ENCODE measurements around the gene MAPK8IP1.

Gene MAPK8IP1

DNA sequence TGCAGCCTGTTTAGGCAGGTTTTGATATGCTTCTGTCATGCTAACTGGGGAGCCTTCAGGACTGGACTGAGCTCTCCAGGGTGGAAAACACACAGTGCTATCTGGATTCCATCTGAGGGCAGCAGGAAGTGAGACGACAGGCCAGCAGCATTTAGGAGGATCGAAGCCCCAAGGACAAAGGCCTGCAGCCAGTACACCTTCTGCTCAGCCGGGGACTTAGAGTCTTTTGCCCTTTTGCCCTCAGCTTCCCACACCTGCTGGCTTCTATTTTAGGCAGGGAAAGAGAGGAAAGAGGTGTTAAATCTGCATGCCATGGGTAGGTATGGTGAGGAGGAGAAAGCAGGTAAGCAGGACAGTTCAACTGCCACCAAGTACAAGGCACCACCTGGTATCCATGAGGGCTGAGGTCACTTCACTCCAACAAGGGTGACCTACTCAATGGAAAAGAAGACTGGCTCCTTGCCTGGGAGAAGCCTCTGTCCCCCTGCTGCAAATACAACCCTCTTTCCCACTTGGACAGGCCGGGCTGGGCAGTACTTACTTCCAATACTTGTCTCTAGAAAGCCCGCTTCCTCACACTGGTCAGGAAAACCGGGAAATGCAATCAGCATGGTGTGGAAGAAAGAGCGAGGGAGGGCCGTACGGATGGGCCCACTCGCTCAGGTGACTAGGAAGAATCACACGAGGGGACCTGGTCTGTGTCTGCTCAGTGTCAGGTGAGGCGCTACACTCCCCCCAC lies 49.3 kb downstream of the MAPK8IP1 start:
- CTCF ChIA-PET, result interaction anchor here (0.6 to 0.7 kb wide), 2 partner anchors 64 to 1209 kb away, joined by 3 to 4 read pairs; no protein-coding TSS in a partner anchor
- POLR2A ChIA-PET, result no interaction called here
- Histone ChIP-seq H3K4me3 (ENCODE audit: control insufficient read depth in 1 of 7, extremely low read depth in 1 of 7, insufficient read depth in 4 of 7, low read depth in 2 of 7, low read length in 6 of 7) (no peak overlapping the region), H3K27me3 (replicated peaks in 2 of 5; ENCODE audit: control insufficient read depth in 4 of 5, insufficient read depth in 5 of 5, low read length in 4 of 5) (no peaks in the 10 kb centered on the region), H3K36me3 (ENCODE audit: control insufficient read depth in 4 of 4, insufficient read depth in 4 of 4, low read length in 3 of 4) (peaks cover 7 to 72% (median 30%) of the 10 kb centered on the region in 4 experiments), H3K4me1 (ENCODE audit: control extremely low read depth in 1 of 4, control insufficient read depth in 4 of 4, insufficient read depth in 4 of 4, low read length in 3 of 4) (peaks cover 0 to 9% (median 3%) of the 10 kb centered on the region in 4 experiments), H3K27ac (ENCODE audit: insufficient read depth in 1 of 2, low read depth in 1 of 2, low read length in 2 of 2, poor library complexity in 1 of 2, severe bottlenecking in 2 of 2) (no peak overlapping the region), H3K9me3 (ENCODE audit: control extremely low read depth in 1 of 5, control insufficient read depth in 4 of 5, insufficient read depth in 2 of 5, low read depth in 1 of 5, low read length in 4 of 5) (no peaks in the 10 kb centered on the region)
- 95% methylated on average over 10 of the region's 12 CpGs for WGBS (ENCODE audit: insufficient coverage)
- DNase-seq, result no peak

DNA sequence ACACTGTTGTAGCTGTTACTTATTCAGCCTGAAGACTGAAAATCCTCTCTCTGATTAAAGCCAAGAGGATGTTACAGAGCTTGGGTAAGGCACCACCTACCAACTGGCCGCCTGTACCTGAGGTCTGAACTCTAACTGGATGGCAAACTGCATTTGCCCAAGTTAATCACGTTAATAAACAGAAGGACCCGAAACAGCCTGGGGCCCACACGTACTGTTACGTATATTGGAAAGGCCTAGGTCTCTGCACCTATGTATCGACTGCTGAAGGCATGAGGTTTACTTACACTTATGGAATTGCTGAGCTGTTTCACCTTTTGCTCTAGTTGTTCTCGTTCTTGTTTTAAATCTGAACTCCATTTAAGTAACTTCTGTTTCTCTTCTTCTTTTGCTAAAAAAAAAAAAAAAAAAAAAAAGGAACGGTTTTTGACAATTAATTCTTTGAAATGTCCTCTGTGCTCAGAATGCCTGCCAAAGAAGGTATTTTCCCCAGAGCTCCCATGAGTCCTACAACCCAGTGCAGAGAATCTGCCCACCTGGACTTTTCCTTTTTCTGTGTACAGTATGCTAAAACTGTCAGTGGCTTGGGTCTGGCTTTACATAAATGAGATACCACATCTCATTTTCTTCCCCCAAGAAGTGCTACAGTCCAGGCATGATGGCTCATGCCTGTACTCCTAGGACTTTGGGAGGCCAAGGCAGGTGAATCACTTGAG lies 50.1 kb downstream of the MAPK8IP1 start:
- WGBS (ENCODE audit: insufficient coverage), result 97% methylated on average over 6 of the region's 8 CpGs

DNA sequence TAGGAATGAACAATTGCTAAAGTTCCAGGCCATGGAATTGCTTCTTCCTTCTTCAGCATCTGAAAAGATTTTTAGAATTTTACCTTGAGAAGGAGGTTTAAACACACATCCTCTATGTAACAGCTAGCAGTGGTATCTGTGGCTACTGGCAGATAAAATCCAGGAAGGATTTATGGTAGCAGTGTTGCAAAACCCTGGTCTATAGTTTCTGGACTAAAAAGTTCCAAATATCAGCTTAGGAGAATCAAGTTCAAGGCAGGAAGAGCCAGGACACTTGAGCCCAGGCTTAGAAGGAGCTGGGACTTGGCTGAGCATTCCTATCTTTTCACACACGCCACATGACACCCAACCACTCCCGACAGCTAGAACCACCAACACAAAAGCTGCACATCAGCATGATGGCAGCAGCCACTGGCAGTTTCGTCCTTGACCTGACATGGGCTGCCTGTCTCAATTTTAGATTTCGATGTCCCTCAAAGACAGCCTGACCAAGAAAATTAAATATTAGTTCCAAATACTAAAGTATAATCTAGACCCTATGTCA lies 51.1 kb downstream of the MAPK8IP1 start:
- Histone ChIP-seq H3K36me3 (ENCODE audit: control insufficient read depth in 4 of 4, insufficient read depth in 4 of 4, low read length in 3 of 4) (peaks cover 8 to 67% (median 32%) of the 10 kb centered on the region in 4 experiments), H3K27me3 (replicated peaks in 2 of 5; ENCODE audit: control insufficient read depth in 4 of 5, insufficient read depth in 5 of 5, low read length in 4 of 5) (no peaks in the 10 kb centered on the region), H3K27ac (ENCODE audit: insufficient read depth in 1 of 2, low read depth in 1 of 2, low read length in 2 of 2, poor library complexity in 1 of 2, severe bottlenecking in 2 of 2) (peak overlapping the region in 1 of 2 experiments; percentile 2), H3K9me3 (ENCODE audit: control extremely low read depth in 1 of 5, control insufficient read depth in 4 of 5, insufficient read depth in 2 of 5, low read depth in 1 of 5, low read length in 4 of 5) (no peaks in the 10 kb centered on the region), H3K4me3 (ENCODE audit: control insufficient read depth in 1 of 7, extremely low read depth in 1 of 7, insufficient read depth in 4 of 7, low read depth in 2 of 7, low read length in 6 of 7) (no peak overlapping the region), H3K4me1 (ENCODE audit: control extremely low read depth in 1 of 4, control insufficient read depth in 4 of 4, insufficient read depth in 4 of 4, low read length in 3 of 4) (no peaks in the 10 kb centered on the region)
- ChIA-PET CTCF (interaction anchor here (0.7 to 1.3 kb wide), 5 partner anchors 10 to 92 kb away, joined by 3 to 4 read pairs (median 3); partner anchors contain the start of genes LARGE2 and PEX16), POLR2A (no interaction called here)
- DNase-seq, result no peak
- 93% methylated on average over 3 of the region's 4 CpGs for WGBS (ENCODE audit: insufficient coverage)

More for the DNA sequence above, 50.1 kb downstream of the MAPK8IP1 start:
- POLR2A ChIA-PET, result no interaction called here
- H3K4me3 ChIP-seq (ENCODE audit: control insufficient read depth in 1 of 7, extremely low read depth in 1 of 7, insufficient read depth in 4 of 7, low read depth in 2 of 7, low read length in 6 of 7), result no peak overlapping the region
- DNase-seq, result no peak
- H3K27ac ChIP-seq (ENCODE audit: insufficient read depth in 1 of 2, low read depth in 1 of 2, low read length in 2 of 2, poor library complexity in 1 of 2, severe bottlenecking in 2 of 2), result no peak overlapping the region
- H3K27me3 ChIP-seq (replicated peaks in 2 of 5; ENCODE audit: control insufficient read depth in 4 of 5, insufficient read depth in 5 of 5, low read length in 4 of 5), result no peaks in the 10 kb centered on the region
- CTCF ChIA-PET, result interaction anchor here (0.7 to 1.1 kb wide), 2 partner anchors 8 to 65 kb away, joined by 3 to 4 read pairs; no protein-coding TSS in a partner anchor
- peaks cover 8 to 72% (median 31%) of the 10 kb centered on the region in 4 experiments for H3K36me3 ChIP-seq (ENCODE audit: control insufficient read depth in 4 of 4, insufficient read depth in 4 of 4, low read length in 3 of 4)
- H3K4me1 ChIP-seq (ENCODE audit: control extremely low read depth in 1 of 4, control insufficient read depth in 4 of 4, insufficient read depth in 4 of 4, low read length in 3 of 4), result peaks cover 0 to 3% (median 0%) of the 10 kb centered on the region in 4 experiments
- H3K9me3 ChIP-seq (ENCODE audit: control extremely low read depth in 1 of 5, control insufficient read depth in 4 of 5, insufficient read depth in 2 of 5, low read depth in 1 of 5, low read length in 4 of 5), result no peaks in the 10 kb centered on the region

DNA sequence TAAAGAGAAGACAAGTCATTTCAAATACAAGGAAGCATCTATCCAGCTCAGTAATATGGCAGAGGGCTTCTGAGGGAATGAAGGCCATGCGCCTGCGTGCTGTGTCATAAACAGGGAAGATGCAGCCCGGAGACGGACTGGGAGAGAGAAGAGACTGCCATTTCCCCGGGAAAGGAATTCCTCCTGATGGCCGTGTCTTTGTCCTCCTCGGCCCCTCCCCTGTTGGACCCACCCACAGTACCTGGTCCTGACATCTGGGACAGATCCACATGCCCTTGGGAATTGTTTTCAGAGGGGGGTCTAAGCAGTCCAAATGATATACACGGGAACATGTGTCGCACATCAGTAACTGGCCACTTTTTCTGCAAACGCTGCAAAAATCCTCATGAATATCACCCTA lies 52.5 kb downstream of the MAPK8IP1 start:
- no peak overlapping the region for H3K4me3 ChIP-seq (ENCODE audit: control insufficient read depth in 1 of 7, extremely low read depth in 1 of 7, insufficient read depth in 4 of 7, low read depth in 2 of 7, low read length in 6 of 7)
- CTCF ChIA-PET, result interaction anchor here (1.3 kb wide), 2 partner anchors 11 to 94 kb away, joined by 3 to 4 read pairs; no protein-coding TSS in a partner anchor
- WGBS (ENCODE audit: insufficient coverage), result 95% methylated on average over 7 of the region's 10 CpGs
- POLR2A ChIA-PET, result no interaction called here
- H3K9me3 ChIP-seq (ENCODE audit: control extremely low read depth in 1 of 5, control insufficient read depth in 4 of 5, insufficient read depth in 2 of 5, low read depth in 1 of 5, low read length in 4 of 5), result no peaks in the 10 kb centered on the region
- no peaks in the 10 kb centered on the region for H3K4me1 ChIP-seq (ENCODE audit: control extremely low read depth in 1 of 4, control insufficient read depth in 4 of 4, insufficient read depth in 4 of 4, low read length in 3 of 4)
- no peaks in the 10 kb centered on the region for H3K27me3 ChIP-seq (replicated peaks in 2 of 5; ENCODE audit: control insufficient read depth in 4 of 5, insufficient read depth in 5 of 5, low read length in 4 of 5)
- no peak for DNase-seq
- H3K36me3 ChIP-seq (ENCODE audit: control insufficient read depth in 4 of 4, insufficient read depth in 4 of 4, low read length in 3 of 4), result peaks cover 7 to 59% (median 32%) of the 10 kb centered on the region in 4 experiments
- no peak overlapping the region for H3K27ac ChIP-seq (ENCODE audit: insufficient read depth in 1 of 2, low read depth in 1 of 2, low read length in 2 of 2, poor library complexity in 1 of 2, severe bottlenecking in 2 of 2)

DNA sequence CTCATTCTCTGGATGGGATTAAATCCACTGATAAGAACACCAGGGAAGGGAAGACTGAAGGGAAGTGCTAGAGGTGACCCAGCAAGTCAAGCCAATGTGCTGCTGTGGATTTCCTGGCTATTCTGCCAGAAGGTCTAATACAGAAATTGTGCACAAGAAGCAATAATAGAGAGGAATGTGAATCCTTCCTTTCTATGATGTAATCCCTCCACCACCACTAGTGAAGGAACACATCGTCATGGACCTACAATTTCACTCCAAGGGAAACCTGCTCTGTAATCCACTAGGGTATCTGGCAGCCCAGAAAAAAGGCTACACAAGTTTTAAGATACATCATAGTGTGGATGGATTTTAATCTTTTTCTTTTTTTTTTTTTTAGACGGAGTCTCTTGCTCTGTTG lies 54.4 kb downstream of the MAPK8IP1 start:
- ChIA-PET POLR2A (no interaction called here), CTCF (interaction anchor here (0.8 kb wide), 1 partner anchor 16 kb away, joined by 3 read pairs; no protein-coding TSS in a partner anchor)
- H3K36me3 ChIP-seq (ENCODE audit: control insufficient read depth in 4 of 4, insufficient read depth in 4 of 4, low read length in 3 of 4), result peaks cover 8 to 53% (median 21%) of the 10 kb centered on the region in 4 experiments
- no peaks in the 10 kb centered on the region for H3K4me1 ChIP-seq (ENCODE audit: control extremely low read depth in 1 of 4, control insufficient read depth in 4 of 4, insufficient read depth in 4 of 4, low read length in 3 of 4)
- H3K27me3 ChIP-seq (replicated peaks in 2 of 5; ENCODE audit: control insufficient read depth in 4 of 5, insufficient read depth in 5 of 5, low read length in 4 of 5), result no peaks in the 10 kb centered on the region
- no peak overlapping the region for H3K27ac ChIP-seq (ENCODE audit: insufficient read depth in 1 of 2, low read depth in 1 of 2, low read length in 2 of 2, poor library complexity in 1 of 2, severe bottlenecking in 2 of 2)
- no peak for DNase-seq
- no CpG with 5 or more reads among the region's 2 CpGs for WGBS (ENCODE audit: insufficient coverage)
- H3K4me3 ChIP-seq (ENCODE audit: control insufficient read depth in 1 of 7, extremely low read depth in 1 of 7, insufficient read depth in 4 of 7, low read depth in 2 of 7, low read length in 6 of 7), result no peak overlapping the region
- H3K9me3 ChIP-seq (ENCODE audit: control extremely low read depth in 1 of 5, control insufficient read depth in 4 of 5, insufficient read depth in 2 of 5, low read depth in 1 of 5, low read length in 4 of 5), result no peaks in the 10 kb centered on the region

DNA sequence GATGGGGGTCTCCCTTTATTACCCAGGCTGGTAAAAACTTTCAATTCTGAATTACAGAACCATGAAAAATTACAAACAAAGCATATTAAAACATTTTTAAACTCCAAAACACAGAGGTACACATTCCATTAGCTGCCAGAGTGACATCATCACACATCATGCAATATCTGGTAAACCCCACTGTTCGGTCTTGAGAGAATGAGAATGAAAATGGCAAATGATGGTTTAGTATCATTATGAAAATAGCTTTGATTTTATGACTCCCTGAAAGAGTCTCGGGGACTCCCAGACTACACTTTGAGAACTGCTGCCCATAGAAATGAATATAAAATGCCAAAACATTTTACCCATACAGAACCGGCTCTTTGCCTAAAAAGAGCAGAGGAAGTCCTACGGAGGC lies 55.8 kb downstream of the MAPK8IP1 start:
- H3K36me3 ChIP-seq (ENCODE audit: control insufficient read depth in 4 of 4, insufficient read depth in 4 of 4, low read length in 3 of 4), result peaks cover 13 to 53% (median 26%) of the 10 kb centered on the region in 4 experiments
- POLR2A ChIA-PET, result no interaction called here
- no peaks in the 10 kb centered on the region for H3K9me3 ChIP-seq (ENCODE audit: control extremely low read depth in 1 of 5, control insufficient read depth in 4 of 5, insufficient read depth in 2 of 5, low read depth in 1 of 5, low read length in 4 of 5)
- no peaks in the 10 kb centered on the region for H3K27me3 ChIP-seq (replicated peaks in 2 of 5; ENCODE audit: control insufficient read depth in 4 of 5, insufficient read depth in 5 of 5, low read length in 4 of 5)
- no peak overlapping the region for H3K27ac ChIP-seq (ENCODE audit: insufficient read depth in 1 of 2, low read depth in 1 of 2, low read length in 2 of 2, poor library complexity in 1 of 2, severe bottlenecking in 2 of 2)
- CTCF ChIA-PET, result interaction anchor here (1.4 kb wide), 1 partner anchor 24 kb away, joined by 7 read pairs; no protein-coding TSS in a partner anchor
- WGBS (ENCODE audit: insufficient coverage), result 100% methylated on average over 2 of the region's 4 CpGs
- H3K4me3 ChIP-seq (ENCODE audit: control insufficient read depth in 1 of 7, extremely low read depth in 1 of 7, insufficient read depth in 4 of 7, low read depth in 2 of 7, low read length in 6 of 7), result no peak overlapping the region
- DNase-seq, result no peak
- H3K4me1 ChIP-seq (ENCODE audit: control extremely low read depth in 1 of 4, control insufficient read depth in 4 of 4, insufficient read depth in 4 of 4, low read length in 3 of 4), result no peaks in the 10 kb centered on the region
